CD1c-positive myeloid dendritic cell (primary cell): Measurements from ENCODE around the gene KSR2.

ENCODE experiments used
- DNase-seq: peaks from one replicate; pipeline ENCODE4 v3.0.0-alpha.2; 2016; ENCODE audit errors: extremely low spot score

KSR2 gene

GRCh38 chr12:117466677-117467362 lies 502.0 kb downstream of the KSR2 start:
- no peak for DNase-seq

GRCh38 chr12:117461732-117462131 lies 507.1 kb downstream of the KSR2 start:
- no peak for DNase-seq

- no peak for DNase-seq
Observed at GRCh38 chr12:117459229-117459628, 509.6 kb downstream of the KSR2 start.

GRCh38 chr12:117457189-117457588 lies 511.6 kb downstream of the KSR2 start:
- no peak for DNase-seq

GRCh38 chr12:117456076-117456475 lies 512.7 kb downstream of the KSR2 start:
- no peak for DNase-seq

- no peak for DNase-seq
Observed at GRCh38 chr12:117453961-117454360, 514.8 kb downstream of the KSR2 start.

GRCh38 chr12:117452112-117452511 lies 516.7 kb downstream of the KSR2 start:
- no peak for DNase-seq

GRCh38 chr12:117450209-117450608 lies 518.6 kb downstream of the KSR2 start:
- DNase-seq, result no peak

- no peak for DNase-seq
Observed at GRCh38 chr12:117447665-117448366, 521.0 kb downstream of the KSR2 start.

GRCh38 chr12:117444781-117445180 lies 524.0 kb downstream of the KSR2 start:
- no peak for DNase-seq

DNA sequence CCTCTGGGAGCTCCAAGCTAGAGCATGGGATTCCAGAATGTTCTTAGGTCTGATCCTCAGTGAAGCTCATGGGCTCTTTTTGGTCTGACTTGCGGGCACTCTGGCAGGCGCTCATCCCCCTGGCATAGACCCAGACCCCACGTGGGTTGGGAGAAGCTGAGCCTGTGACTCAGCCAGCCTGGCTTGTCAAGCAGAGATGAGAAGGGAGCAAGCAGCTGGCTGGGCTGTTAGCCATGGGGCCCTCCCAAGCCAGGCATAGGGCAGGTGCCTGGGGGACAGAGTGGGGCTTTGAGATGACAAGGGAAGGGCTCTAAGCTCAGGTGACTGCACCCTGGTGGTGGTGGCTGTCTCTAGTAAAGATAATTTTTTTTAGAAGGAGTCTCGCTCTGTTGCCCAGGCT lies 527.0 kb downstream of the KSR2 start:
- no peak for DNase-seq

GRCh38 chr12:117440384-117440783 lies 528.4 kb downstream of the KSR2 start:
- DNase-seq, result no peak

GRCh38 chr12:117439531-117440001 lies 529.2 kb downstream of the KSR2 start:
- no peak for DNase-seq

DNA sequence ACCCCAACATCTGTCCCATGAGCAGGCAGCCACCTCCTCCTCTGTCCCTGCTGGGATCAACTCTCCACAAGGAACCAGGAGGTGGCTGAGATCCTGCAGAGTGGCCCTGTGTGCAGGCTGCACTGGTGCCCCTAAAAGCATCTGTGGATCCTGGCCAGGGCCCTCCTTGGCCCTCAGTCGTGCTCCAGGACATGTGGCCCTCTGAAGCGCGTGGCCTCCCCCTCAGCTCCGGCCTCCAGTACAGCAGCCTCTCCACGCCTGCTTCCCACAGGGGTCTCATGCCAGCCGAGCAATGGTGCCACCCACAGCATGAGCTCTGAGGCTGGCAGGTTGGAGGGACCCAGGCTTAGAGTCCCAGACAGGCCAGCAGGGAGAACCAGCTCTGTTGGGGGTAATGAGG lies 530.0 kb downstream of the KSR2 start:
- DNase-seq, result no peak

GRCh38 chr12:117437516-117438255 lies 531.1 kb downstream of the KSR2 start:
- no peak for DNase-seq

GRCh38 chr12:117433878-117434277 lies 534.9 kb downstream of the KSR2 start:
- no peak for DNase-seq

- DNase-seq, result no peak
Observed at GRCh38 chr12:117430246-117430645, 538.5 kb downstream of the KSR2 start.

GRCh38 chr12:117427211-117427610 lies 541.6 kb downstream of the KSR2 start:
- DNase-seq, result no peak

- no peak for DNase-seq
Observed at GRCh38 chr12:117421987-117422386, 546.8 kb downstream of the KSR2 start.

DNA sequence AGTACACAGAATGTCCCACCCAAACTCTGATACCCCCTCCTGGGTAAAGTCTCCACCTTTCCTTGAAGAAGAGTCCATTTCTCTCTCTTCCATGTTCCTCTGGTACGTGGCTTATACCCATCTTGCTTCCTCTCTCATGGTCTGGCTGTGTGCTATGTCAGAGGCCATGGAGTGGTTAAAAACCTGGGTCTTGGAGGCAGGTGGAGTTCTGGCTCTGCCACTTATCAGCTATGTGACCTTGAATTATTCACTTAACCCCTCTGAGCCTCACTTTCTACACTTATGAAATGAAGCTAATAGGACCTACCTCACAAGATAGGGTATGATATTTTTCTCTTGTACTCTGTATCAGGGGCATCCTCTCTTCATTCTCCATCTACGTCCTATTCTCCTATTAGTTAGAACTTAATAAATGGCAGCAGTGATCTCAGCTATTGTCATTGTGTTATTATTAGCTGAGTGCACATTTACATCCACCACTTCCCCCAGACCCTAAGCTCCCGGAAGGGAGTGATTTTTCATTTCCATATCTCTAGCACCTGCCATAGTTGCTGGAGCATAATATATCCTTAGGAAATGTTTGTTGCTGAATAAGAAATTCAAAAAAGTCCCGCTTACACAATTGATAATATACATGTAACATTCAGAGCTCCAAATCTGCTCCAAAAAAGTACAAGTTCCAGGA lies 547.6 kb downstream of the KSR2 start:
- no peak for DNase-seq

- DNase-seq, result no peak
Observed at GRCh38 chr12:117417004-117417403, 551.8 kb downstream of the KSR2 start.
